Raji (cell line): ENCODE data around the gene HIRIP3.

Source experiments
- POLR2A ChIP-seq: IDR thresholded peaks from 2 replicates; pipeline ENCODE4 v1.6.1; 2011; ENCODE audit warnings: low read depth, low read length, control low read depth; ENCODE audit not compliant: insufficient read depth

The HIRIP3 gene

GRCh38 chr16:30024451-30024850 lies 29.0 kb upstream of the HIRIP3 start:
- no peak for TF ChIP-seq POLR2A

- no peak for TF ChIP-seq POLR2A
Measured at GRCh38 chr16:30023586-30023985, 28.2 kb upstream of the HIRIP3 start.

- TF ChIP-seq POLR2A: no peak
Measured at GRCh38 chr16:30022887-30023286, 27.5 kb upstream of the HIRIP3 start, which contains the start of gene C16orf92. Gene C16orf92, plus strand, starts transcription at chr16:30023198. Its CDS starts 143 bp downstream, at chr16:30023341.

GRCh38 chr16:30018731-30019158 lies 23.3 kb upstream of the HIRIP3 start:
- no peak for TF ChIP-seq POLR2A

- no peak for TF ChIP-seq POLR2A
Measured at GRCh38 chr16:30017277-30017656, 21.9 kb upstream of the HIRIP3 start.

- TF ChIP-seq POLR2A: no peak
Measured at GRCh38 chr16:30016555-30017276, 21.3 kb upstream of the HIRIP3 start.

- TF ChIP-seq POLR2A: no peak
Measured at GRCh38 chr16:30011714-30012504, 16.5 kb upstream of the HIRIP3 start.

GRCh38 chr16:30010844-30011713 lies 15.7 kb upstream of the HIRIP3 start, which contains the start of gene DOC2A:
Gene DOC2A, minus strand, starts transcription at chr16:30011027. Its CDS starts 805 bp downstream, at chr16:30010222.
- no peak for TF ChIP-seq POLR2A

- TF ChIP-seq POLR2A: no peak
Measured at GRCh38 chr16:30009990-30010843, 14.8 kb upstream of the HIRIP3 start.

- no peak for TF ChIP-seq POLR2A
Measured at GRCh38 chr16:30009085-30009862, 13.9 kb upstream of the HIRIP3 start.

- no peak for TF ChIP-seq POLR2A
Measured at GRCh38 chr16:30007378-30007895, 12.0 kb upstream of the HIRIP3 start.

- no peak for TF ChIP-seq POLR2A
Measured at GRCh38 chr16:30006659-30007377, 11.4 kb upstream of the HIRIP3 start.

GRCh38 chr16:30006095-30006473 lies 10.7 kb upstream of the HIRIP3 start:
- no peak for TF ChIP-seq POLR2A
